ENCODE results near the gene TXNL4B.

Gene TXNL4B

DNA sequence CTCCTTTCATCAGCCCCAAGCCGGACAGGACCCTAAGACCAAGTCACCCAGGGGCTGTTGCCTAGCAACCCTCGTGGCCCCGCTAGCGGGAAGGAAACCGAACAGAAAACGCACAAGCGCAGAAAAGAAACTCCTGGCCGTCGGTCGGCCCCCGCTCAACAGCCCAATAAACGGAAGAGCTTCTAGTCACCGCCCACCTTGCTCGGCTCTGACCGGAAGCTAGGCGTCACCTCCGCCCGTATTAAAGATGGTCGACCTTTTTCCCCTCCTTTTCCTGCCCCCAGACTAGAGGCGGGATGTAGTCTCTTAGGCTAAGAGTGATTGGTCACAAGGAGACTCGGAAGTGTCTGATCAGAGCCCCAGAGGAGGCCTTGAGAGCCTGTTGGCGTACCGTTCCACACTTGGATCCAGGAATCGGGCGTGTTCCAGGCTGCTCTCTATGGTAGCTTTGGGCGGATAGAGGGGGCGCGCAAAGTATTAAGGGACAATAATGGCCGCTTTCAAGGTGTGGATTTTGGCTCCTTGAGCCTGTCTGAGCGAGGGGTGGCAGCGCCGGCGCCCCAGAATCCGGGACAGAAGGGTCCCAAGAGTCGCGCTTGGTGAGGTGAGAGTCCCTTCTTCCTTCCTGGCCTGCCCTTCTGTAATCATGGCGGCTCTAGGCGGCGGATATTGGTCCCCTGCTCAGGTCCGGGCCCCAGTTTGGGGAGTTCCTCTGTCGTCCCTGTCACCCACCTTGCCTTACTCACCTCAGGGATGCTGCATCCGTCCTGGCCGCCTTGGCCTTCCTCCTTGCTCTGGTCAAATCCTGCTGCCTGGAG, at the start of gene TXNL4B, which contains the start of gene DHX38:
TSS of gene TXNL4B (minus strand) at position 173 of the 818 bp plus-strand sequence. CDS start 2,871 bp downstream, outside the sequence.
TSS of gene DHX38 (plus strand) at position 400 of the 818 bp plus-strand sequence. CDS start 2,311 bp downstream, outside the sequence.
- peak; percentile 99 for DNase-seq (ENCODE audit: low spot score)

- no peak for DNase-seq (ENCODE audit: low spot score)
Measured at GRCh38 chr16:72142476-72142875, 49.1 kb upstream of the TXNL4B start.

DNA sequence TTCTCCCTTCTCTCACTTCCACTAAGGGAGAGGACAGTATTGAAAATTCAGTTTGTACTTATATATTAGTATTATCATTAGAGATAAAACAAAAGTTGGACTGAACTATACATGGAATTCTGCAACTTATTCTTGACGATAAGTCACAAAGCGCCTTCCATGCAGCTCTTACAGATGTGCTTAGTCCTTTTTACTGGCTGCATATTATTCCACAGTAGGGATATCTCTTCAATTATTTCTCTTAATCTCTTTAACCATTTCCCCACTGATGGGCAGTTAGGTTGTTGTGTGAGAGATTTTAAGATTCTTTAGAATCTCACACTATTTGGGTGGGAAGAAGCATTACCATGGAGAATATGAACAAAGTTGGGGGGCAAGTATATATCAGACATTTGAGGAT, 46.5 kb upstream of the TXNL4B start:
- DNase-seq (ENCODE audit: low spot score) = no peak

DNA sequence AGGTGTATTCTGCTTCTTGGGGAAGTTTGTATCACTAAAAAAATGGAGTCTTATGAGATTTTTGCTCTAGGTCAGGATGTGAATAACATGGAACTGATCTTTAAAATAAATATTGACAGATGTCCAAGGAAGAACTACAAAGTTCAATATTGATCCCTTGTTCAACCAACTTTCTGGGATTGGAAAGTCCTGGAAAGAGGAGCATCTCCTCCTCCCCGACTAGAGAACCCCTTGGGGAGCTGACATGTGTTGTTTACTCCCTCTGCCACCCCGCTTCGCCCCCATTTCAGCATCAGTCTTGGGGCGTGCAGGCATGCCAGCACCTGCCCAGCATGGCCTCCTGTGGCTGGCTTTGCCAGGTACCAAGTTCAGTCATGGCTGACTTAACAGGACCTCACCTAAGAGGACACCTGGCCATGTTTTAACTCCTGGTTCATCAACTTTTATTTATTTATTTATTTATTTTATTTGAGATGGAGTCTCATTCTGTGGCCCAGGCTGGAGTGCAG, 44.7 kb upstream of the TXNL4B start:
- no peak for DNase-seq (ENCODE audit: low spot score)

DNA sequence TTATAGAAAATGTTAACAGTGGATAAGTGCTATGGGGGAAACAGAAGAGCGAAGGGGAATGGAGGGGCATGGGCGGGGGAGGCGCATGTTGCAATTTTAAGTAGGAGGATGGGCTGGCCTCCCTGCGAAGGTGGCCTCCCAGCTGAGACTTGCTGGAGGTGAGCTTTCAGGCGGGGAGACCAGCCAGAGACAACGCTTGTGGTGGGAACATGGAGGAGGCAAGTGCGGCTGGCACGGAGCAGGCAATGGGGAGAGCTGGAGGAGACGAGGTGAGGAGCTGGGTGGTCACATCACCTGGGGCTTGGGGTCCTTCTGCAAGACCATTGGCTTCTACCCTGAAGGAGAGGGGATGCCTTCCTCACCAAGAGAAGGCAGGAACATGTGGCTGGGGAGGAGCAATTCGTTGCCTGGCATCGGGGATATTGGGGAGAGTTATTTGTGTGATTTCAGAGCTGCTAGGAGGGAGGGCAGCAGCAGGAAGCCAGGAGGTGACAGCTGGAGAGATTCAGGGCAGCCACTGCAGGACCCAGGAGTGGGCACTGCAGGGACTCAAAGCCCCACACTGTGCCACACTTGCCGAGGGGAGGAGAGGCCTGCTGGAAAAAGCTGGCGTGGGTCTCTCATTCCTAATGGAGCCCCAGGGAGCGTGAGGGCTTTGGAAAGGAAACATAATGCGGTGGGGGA, 44.1 kb upstream of the TXNL4B start:
- no peak for DNase-seq (ENCODE audit: low spot score)

GRCh38 chr16:72134507-72134906, 41.1 kb upstream of the TXNL4B start:
- DNase-seq (ENCODE audit: low spot score) = no peak

DNA sequence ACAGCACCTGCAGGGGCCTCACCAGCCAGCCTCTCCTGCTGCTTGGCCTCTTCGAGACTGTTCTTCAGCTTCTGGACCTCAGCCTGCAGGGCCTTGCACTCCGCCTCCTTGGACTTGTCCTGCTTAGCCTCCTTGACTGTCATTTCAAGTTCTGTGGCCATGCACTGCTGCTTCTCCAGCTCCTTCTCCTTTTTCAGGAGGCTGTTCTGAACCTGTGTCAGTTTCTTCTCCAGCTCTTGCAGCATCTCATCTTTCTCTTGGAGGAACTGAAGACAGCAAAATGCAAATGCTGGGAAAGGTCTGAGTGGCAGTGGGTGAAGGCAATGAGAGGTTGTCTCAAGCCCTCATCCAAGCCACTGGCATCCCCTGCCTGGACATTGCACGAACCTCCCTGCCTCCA, 39.3 kb upstream of the TXNL4B start:
- no peak for DNase-seq (ENCODE audit: low spot score)

GRCh38 chr16:72131036-72131435, 37.6 kb upstream of the TXNL4B start:
- DNase-seq (ENCODE audit: low spot score) = no peak

DNA sequence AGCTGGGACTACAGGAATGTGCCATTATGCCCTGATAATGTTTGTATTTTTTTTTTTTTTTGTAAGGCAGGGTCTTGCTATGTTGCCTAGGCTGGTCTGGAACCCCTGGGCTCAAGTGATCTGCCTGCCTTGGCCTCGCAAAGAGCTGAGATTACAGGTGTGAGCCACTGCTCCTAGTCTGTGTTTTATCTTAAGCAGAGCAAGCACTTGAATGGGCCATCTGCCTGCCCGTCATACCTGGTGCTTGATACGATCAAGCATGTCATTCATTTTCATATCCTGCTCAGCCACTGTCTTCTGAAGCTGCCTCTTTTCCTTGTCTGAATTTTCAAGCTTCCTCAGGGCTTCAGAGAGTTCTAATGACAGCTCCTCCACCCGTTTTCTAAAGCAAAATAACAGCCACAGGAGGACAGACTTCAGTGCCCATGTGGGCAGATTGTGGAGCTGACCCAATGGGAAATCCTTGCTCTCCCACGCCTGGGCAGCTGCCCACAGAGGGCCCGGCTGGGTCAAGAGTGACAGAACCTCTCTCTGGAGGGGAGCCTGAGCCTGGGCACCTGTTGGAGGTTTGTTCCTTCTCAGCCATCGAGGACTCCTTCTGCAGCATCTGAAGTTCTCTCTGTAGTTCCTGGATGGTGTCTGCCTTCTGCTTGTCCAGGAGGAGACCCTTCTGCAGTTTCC, 36.7 kb upstream of the TXNL4B start:
- DNase-seq (ENCODE audit: low spot score) = no peak

- DNase-seq (ENCODE audit: low spot score) = no peak
Measured at GRCh38 chr16:72128701-72129100, 35.3 kb upstream of the TXNL4B start.

DNA sequence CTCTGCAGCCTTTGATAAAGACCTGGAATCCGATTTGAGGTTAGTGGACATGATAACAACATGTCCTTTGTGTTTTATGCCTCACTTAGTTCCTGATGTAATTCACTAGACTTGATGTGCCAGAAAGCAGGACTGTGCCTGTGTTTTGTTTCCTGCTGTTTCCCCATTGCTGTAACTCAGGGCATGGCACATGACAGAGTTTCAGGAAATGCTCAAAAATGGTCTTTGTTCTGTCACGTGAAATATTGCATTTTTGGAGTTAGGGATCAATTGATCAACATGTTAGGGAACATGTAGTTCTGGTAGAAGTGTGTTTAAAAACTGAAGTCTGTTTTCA, 33.0 kb upstream of the TXNL4B start:
- no peak for DNase-seq (ENCODE audit: low spot score)

DNA sequence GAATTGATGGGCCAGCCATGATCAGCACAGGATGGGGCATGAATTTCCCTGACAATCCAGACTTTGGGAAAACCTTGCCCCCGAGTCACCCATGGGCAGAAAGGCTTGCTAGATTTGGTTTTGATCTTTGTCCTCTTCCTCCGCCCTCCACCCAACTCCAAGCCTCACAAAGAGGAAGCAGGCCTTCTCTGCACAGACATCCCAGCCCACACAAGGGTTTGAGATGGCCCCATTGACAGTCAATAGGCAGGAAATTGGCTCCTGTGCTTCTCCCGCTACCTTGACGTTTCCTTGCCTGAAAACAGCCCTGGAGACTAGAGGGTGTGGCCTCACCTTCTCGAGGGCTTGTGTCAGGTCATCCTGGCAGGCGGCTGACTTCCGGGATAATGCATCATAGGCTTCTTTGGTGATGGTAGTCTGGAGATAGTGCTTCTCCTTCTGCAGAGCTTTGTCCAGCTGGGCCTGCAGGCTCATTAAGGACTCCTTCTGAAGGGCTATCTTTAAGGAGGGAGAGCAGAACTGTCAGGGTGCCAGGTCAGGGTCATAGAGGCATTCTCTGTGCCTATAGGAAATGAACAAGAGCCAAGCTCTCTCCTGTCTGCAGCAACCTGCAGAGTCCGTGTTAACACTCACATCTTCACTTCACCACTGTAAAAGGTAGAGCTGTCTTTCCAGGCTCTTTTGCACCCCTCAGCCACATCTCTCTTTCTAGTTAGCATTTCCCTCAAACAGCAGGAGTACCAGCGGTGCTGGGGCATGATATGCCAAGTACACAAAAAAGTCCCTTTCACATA, 32.4 kb upstream of the TXNL4B start:
- no peak for DNase-seq (ENCODE audit: low spot score)

- peak; percentile 77 for DNase-seq (ENCODE audit: low spot score)
Measured at GRCh38 chr16:72124761-72125634, 31.6 kb upstream of the TXNL4B start.

- DNase-seq (ENCODE audit: low spot score) = no peak
Measured at GRCh38 chr16:72124148-72124547, 30.7 kb upstream of the TXNL4B start.

DNA sequence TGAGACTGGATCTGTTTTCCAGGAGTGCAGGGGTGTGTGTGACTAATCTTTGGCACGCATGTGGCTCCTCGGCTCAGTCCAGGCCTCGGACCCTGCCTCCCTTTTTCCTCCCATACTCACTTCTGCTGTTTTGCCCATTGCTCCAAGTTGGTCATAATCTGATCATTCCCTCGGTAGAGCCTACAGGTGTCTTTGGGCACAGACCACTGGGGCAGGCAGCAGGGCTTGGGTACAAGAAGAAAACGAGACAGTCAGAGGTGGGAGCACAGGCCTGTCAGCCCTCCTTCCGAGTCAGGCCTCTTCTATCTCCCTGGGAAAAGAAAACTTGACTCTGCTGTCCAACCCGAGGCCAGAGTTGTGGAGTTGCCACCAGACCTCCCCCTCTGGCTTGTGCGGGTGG, 30.0 kb upstream of the TXNL4B start:
- no peak for DNase-seq (ENCODE audit: low spot score)

GRCh38 chr16:72122916-72123315, 29.5 kb upstream of the TXNL4B start:
- DNase-seq (ENCODE audit: low spot score) = no peak

DNA sequence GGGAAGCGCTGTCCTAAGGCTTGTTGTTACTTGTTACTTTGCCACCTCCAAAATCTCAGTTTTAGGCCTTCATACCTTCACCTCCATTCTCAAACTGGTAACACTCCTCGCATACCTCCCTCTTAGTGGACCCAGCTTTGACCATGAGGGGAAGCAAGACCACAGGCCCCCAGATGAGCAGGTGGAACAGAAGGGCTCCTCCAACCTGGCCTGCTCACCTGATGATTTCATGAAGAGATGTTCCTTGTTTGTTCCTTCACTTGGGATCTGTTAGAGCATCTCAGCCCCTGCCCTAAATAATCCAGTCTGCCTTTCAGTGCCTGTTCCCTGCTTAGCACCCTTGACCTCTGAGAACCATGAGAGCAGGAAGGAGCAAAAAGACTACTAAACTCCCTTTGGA, 28.9 kb upstream of the TXNL4B start:
- DNase-seq (ENCODE audit: low spot score) = no peak

- DNase-seq (ENCODE audit: low spot score) = no peak
Measured at GRCh38 chr16:72120026-72120425, 26.6 kb upstream of the TXNL4B start.

DNA sequence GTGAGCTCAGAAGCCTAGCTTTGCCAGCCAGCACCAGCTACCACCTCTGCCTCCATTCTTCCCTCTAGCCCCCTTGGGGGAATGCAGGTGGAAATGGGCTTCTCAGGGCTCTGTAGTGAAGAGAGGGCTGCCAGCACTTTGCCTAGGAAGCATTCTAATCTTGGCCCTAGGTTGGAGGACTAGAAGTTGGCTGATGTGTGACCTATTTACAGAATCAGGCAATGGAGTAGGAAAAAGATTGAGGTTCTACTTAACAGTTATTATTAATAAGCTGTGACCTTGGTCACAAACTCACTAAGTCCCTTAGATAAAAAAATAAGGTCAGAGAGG, 20.2 kb upstream of the TXNL4B start:
- no peak for DNase-seq (ENCODE audit: low spot score)

GRCh38 chr16:72112906-72113615, 19.6 kb upstream of the TXNL4B start:
- DNase-seq (ENCODE audit: low spot score) = no peak

DNA sequence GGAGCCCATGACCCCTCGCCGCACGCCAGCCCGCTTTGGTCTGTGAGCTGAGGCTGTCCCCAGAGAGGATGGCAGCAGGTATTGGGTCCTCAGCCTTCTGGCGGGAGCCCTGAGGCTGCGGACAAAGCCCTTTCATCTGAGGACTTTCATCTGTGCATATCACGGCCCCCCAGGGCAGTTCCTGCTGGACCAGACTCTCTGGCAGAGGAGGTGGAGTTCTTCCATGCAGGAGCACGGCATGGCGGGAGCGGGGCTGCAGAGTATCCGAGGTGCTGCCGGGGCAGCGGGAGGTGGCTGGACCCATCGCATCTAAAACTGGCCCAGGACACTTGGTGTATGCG, 19.0 kb upstream of the TXNL4B start:
- no peak for DNase-seq (ENCODE audit: low spot score)
